HCT116 (cell line): ENCODE measurements around the gene KIF1A. TPM values are rescaled to one million over a fixed set of nuclear protein-coding genes. Genes with fewer than 3 reads are reported as not detected.

ENCODE experiments used
- ATAC-seq: fragments of 200-7000 bp; cut with Tn5 transposase; 2 replicates; pipeline ENCODE4 v1.9.1; 2020; ENCODE audit warnings: mild to moderate bottlenecking, moderate library complexity
- BruUV-seq: library from RNA; stranded (reverse); fragments of 400-500 nt; replicated peaks from 2 replicates; lab custom pipeline; 2021; lab: Mats Ljungman, UMichigan
- CTCF ChIA-PET: fragments of 300-600 bp; sonication (Branson Sonifier 250); formaldehyde crosslinking; loops from one replicate; lab custom pipeline; 2021; ENCODE audit warnings: antibody characterized with exemption; lab: Charles Lee
- POLR2A ChIA-PET: fragments of 300-600, 350-600 bp; sonication (Branson Sonifier 250); formaldehyde crosslinking; loops from one replicate; lab custom pipeline; 2021; ENCODE audit warnings: antibody characterized with exemption; lab: Charles Lee
- RAD21 ChIA-PET, 2 experiments: fragments of 300-600 bp; sonication (Branson Sonifier 250); formaldehyde crosslinking; loops; one replicate each; lab custom pipeline; 2023; ENCODE audit warnings: low total read pairs in 2 of 2; ENCODE audit not compliant: uncharacterized antibody in 2 of 2, unreplicated experiment in 2 of 2, low non-redundant PET in 1 of 2; lab: Charles Lee
- DNase-seq: peaks from one replicate; pipeline ENCODE4 v3.0.0-alpha.2; 2010; ENCODE audit warnings: low read depth, low spot score
- H2AFZ ChIP-seq: fragments of 200-600 bp; shearing (Covaris generic), sonication (generic); 2 replicates; pipeline ENCODE4 v1.6.1; 2017; ENCODE audit warnings: low read depth, mixed run types, mixed read lengths, antibody characterized with exemption, low read length; ENCODE audit not compliant: poor library complexity, severe bottlenecking
- H3K27ac ChIP-seq: 2 replicates; pipeline ENCODE4 v1.5.1; 2012; ENCODE audit warnings: low read depth, low read length
- H3K27me3 ChIP-seq: fragments of 200-600 bp; sonication (generic); 2 replicates; pipeline ENCODE4 v1.6.1; 2016; ENCODE audit warnings: mixed run types, low read length, mixed read lengths; ENCODE audit not compliant: insufficient read depth
- H3K36me3 ChIP-seq, 2 experiments: fragments of 200-500 bp in 1 of 2; fragments of 200-600 bp in 1 of 2; sonication (Bioruptor generic) in 1 of 2; sonication (generic) in 1 of 2; 2 replicates each; pipeline versions ENCODE4 v1.5.1 to v1.6.1; 2014 to 2016; ENCODE audit warnings: low read length in 2 of 2, inconsistent platforms in 1 of 2, mixed read lengths in 1 of 2, mixed run types in 1 of 2; ENCODE audit not compliant: insufficient read depth in 2 of 2, control insufficient read depth in 1 of 2
- H3K4me1 ChIP-seq, 2 experiments: fragments of 200-600 bp in 1 of 2; sonication (generic) in 1 of 2; 2 replicates each; pipeline versions ENCODE4 v1.5.1 to v1.6.1; 2012 to 2017; ENCODE audit warnings: low read length in 2 of 2, inconsistent platforms in 1 of 2, mild to moderate bottlenecking in 1 of 2, mixed read lengths in 1 of 2, mixed run types in 1 of 2, moderate library complexity in 1 of 2; ENCODE audit not compliant: insufficient read depth in 2 of 2, control insufficient read depth in 1 of 2
- H3K4me2 ChIP-seq: fragments of 200-600 bp; sonication (generic); 2 replicates; pipeline ENCODE4 v1.6.1; 2017; ENCODE audit warnings: mixed run types, low read length, mixed read lengths
- H3K4me3 ChIP-seq, 2 experiments: fragments of 200-600 bp in 1 of 2; sonication (generic) in 1 of 2; replicated peaks in 1 of 2; 2 replicates each; pipeline ENCODE4 v1.5.1; 2011 to 2016; ENCODE audit warnings: low read length in 2 of 2, control low read depth in 1 of 2, low read depth in 1 of 2, mild to moderate bottlenecking in 1 of 2, mixed read lengths in 1 of 2, mixed run types in 1 of 2
- H3K79me2 ChIP-seq: fragments of 200-600 bp; sonication (generic); 2 replicates; pipeline ENCODE4 v1.6.1; 2017; ENCODE audit warnings: mild to moderate bottlenecking, mixed run types, low read length, moderate library complexity, mixed read lengths; ENCODE audit not compliant: insufficient read depth
- H3K9ac ChIP-seq: fragments of 200-600 bp; sonication (generic); 2 replicates; pipeline ENCODE4 v1.6.1; 2016; ENCODE audit warnings: low read length, mixed read lengths
- H3K9me2 ChIP-seq: fragments of 200-600 bp; sonication (generic), shearing (Covaris generic); 2 replicates; pipeline ENCODE4 v1.6.1; 2017; ENCODE audit warnings: mixed run types, mild to moderate bottlenecking, moderate library complexity; ENCODE audit not compliant: insufficient read depth
- H3K9me3 ChIP-seq, 2 experiments: fragments of 200-500 bp in 1 of 2; fragments of 200-600 bp in 1 of 2; sonication (Bioruptor generic) in 1 of 2; sonication (generic) in 1 of 2; 2 replicates each; pipeline ENCODE4 v1.6.1; 2014 to 2017; ENCODE audit warnings: low read length in 2 of 2, mixed read lengths in 2 of 2, inconsistent platforms in 1 of 2, low read depth in 1 of 2, mild to moderate bottlenecking in 1 of 2, mixed run types in 1 of 2, moderate library complexity in 1 of 2; ENCODE audit not compliant: control insufficient read depth in 1 of 2, insufficient read depth in 1 of 2
- H4K20me1 ChIP-seq: fragments of 200-600 bp; sonication (generic), shearing (Covaris generic); 2 replicates; pipeline ENCODE4 v1.6.1; 2017; ENCODE audit warnings: mixed run types, mild to moderate bottlenecking, moderate library complexity; ENCODE audit not compliant: insufficient read depth
- EGR1 ChIP-seq: IDR thresholded peaks from 2 replicates; pipeline ENCODE4 v1.6.1; 2012; ENCODE audit warnings: low read depth
- RAD21 ChIP-seq: IDR thresholded peaks from 2 replicates; pipeline ENCODE4 v1.6.1; 2012; ENCODE audit warnings: low read depth, mild to moderate bottlenecking
- SIN3A ChIP-seq: IDR thresholded peaks from 2 replicates; pipeline ENCODE4 v1.6.1; 2012; ENCODE audit warnings: low read depth
- SP1 ChIP-seq: IDR thresholded peaks from 2 replicates; pipeline ENCODE4 v1.6.1; 2012; ENCODE audit warnings: low read depth
- TCF7L2 ChIP-seq: IDR thresholded peaks from 2 replicates; pipeline ENCODE4 v1.7.0; 2011; ENCODE audit warnings: borderline replicate concordance, inconsistent platforms; ENCODE audit not compliant: insufficient read depth, insufficient read length; ENCODE audit errors: extremely low read depth
- ZFX ChIP-seq: fragments of 450-650 bp; IDR thresholded peaks from 2 replicates; pipeline ENCODE4 v1.6.1; 2017
- intact Hi-C: fragments of 100-400 bp; cut with micrococcal nuclease; formaldehyde crosslinking; loops from 2 replicates; pipeline ENCODE4 v1.10.0; 2022
- total RNA-seq: library from RNA; stranded (reverse); gene quantifications from one replicate; pipeline ENCODE4 v1.2.1, GENCODE V29; 2021; ENCODE audit not compliant: unreplicated experiment
- TF ChIP-seq, protein P1 (sequence below), 3 experiments: fragments of 200-600 bp in 1 of 3; sonication (generic) in 1 of 3; IDR thresholded peaks in 2 of 3; conservative IDR thresholded peaks in 1 of 3; 2 replicates each; pipeline ENCODE4 v1.5.1; 2012 to 2017; ENCODE audit warnings: low read depth in 2 of 3, low read length in 2 of 3, antibody characterized with exemption in 1 of 3, borderline replicate concordance in 1 of 3, control low read depth in 1 of 3, mild to moderate bottlenecking in 1 of 3, mixed read lengths in 1 of 3, mixed run types in 1 of 3, moderate library complexity in 1 of 3; ENCODE audit not compliant: insufficient read depth in 1 of 3
- TF ChIP-seq, protein P2 (sequence below): IDR thresholded peaks from 2 replicates; pipeline ENCODE4 v1.6.1; 2011; ENCODE audit warnings: mild to moderate bottlenecking, low read length, moderate library complexity; ENCODE audit not compliant: insufficient replicate concordance; ENCODE audit errors: extremely low read depth

The KIF1A gene
- total RNA-seq, 1 experiment from 2014 or later, result 0.27 TPM

DNA sequence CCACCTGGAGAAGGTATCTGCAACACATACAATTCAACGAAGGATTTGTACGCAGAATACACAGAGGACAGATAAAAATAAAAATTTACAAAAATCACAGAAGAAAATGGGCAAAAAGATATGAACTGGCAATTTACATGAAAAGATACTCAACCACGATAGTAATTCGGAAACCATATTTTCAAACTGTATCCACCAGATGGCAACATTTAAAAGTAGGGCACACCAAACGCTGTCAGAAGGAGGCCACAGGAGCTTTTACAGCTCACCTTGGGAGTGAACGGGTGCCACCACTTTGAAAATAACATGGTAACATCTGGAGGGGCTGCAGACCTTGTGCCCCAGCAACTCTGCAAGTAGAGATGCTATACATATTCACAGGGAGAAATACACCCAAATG lies 9.8 kb downstream of the KIF1A start:
- Histone ChIP-seq H3K9ac (no peak overlapping the region), H3K27me3 (no peaks in the 10 kb centered on the region), H3K27ac (no peak overlapping the region), H3K36me3 (no peaks in the 10 kb centered on the region), H3K79me2 (no peaks in the 10 kb centered on the region), H3K9me2 (no peaks in the 10 kb centered on the region), H3K4me3 (no peak overlapping the region), H4K20me1 (no peaks in the 10 kb centered on the region), H3K4me2 (no peak overlapping the region), H3K9me3 (peaks cover 4 to 7% of the 10 kb centered on the region in 2 experiments; a peak in 2 of 4 replicates), H3K4me1 (no peaks in the 10 kb centered on the region), H2AFZ (no peak overlapping the region)
- ChIA-PET RAD21 (interaction anchor here (0.8 to 1.0 kb wide), 2 partner anchors 30 kb away, joined by 5 to 7 read pairs; no protein-coding TSS in a partner anchor), POLR2A (no interaction called here), CTCF (interaction anchor here (0.7 to 1.5 kb wide), 3 partner anchors 13 to 30 kb away, joined by 3 to 15 read pairs (median 3); no protein-coding TSS in a partner anchor)
- DNase-seq (no peak), ATAC-seq (peak; percentile 60)
- BruUV-seq, result no TSS peak
- TF ChIP-seq SIN3A, result no peak
- TF ChIP-seq EGR1, result no peak
- TF ChIP-seq RAD21, result peak; percentile 48
- TF ChIP-seq, protein P1, sequence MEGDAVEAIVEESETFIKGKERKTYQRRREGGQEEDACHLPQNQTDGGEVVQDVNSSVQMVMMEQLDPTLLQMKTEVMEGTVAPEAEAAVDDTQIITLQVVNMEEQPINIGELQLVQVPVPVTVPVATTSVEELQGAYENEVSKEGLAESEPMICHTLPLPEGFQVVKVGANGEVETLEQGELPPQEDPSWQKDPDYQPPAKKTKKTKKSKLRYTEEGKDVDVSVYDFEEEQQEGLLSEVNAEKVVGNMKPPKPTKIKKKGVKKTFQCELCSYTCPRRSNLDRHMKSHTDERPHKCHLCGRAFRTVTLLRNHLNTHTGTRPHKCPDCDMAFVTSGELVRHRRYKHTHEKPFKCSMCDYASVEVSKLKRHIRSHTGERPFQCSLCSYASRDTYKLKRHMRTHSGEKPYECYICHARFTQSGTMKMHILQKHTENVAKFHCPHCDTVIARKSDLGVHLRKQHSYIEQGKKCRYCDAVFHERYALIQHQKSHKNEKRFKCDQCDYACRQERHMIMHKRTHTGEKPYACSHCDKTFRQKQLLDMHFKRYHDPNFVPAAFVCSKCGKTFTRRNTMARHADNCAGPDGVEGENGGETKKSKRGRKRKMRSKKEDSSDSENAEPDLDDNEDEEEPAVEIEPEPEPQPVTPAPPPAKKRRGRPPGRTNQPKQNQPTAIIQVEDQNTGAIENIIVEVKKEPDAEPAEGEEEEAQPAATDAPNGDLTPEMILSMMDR (IDR thresholded peaks at IDR 0.05 in 2 of 3, conservative IDR thresholded peaks at IDR 0.05 in 1 of 3; ENCODE audit: borderline replicate concordance in 1 of 3, insufficient read depth in 1 of 3, low read depth in 2 of 3, low read length in 2 of 3), result peak; percentile 14 to 47 (median 46); a peak in 3 of 6 replicates
- TF ChIP-seq, protein P2, sequence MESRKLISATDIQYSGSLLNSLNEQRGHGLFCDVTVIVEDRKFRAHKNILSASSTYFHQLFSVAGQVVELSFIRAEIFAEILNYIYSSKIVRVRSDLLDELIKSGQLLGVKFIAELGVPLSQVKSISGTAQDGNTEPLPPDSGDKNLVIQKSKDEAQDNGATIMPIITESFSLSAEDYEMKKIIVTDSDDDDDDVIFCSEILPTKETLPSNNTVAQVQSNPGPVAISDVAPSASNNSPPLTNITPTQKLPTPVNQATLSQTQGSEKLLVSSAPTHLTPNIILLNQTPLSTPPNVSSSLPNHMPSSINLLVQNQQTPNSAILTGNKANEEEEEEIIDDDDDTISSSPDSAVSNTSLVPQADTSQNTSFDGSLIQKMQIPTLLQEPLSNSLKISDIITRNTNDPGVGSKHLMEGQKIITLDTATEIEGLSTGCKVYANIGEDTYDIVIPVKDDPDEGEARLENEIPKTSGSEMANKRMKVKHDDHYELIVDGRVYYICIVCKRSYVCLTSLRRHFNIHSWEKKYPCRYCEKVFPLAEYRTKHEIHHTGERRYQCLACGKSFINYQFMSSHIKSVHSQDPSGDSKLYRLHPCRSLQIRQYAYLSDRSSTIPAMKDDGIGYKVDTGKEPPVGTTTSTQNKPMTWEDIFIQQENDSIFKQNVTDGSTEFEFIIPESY, result no peak
- no peak for TF ChIP-seq ZFX
- no peak for TF ChIP-seq TCF7L2
- no peak for TF ChIP-seq SP1
- intact Hi-C loops, result loop anchor here (1.0 kb wide), 1 partner anchor 30 kb away; no protein-coding TSS in a partner anchor
